Erythroblast (primary cell): ENCODE data around the gene EXOSC2.

Experiments used
- GATA1 ChIP-seq: IDR thresholded peaks from 2 replicates; pipeline ENCODE4 v1.6.1; 2011; ENCODE audit warnings: low read depth, mild to moderate bottlenecking, control low read depth, low read length, moderate library complexity
- POLR2A ChIP-seq: IDR thresholded peaks from 2 replicates; pipeline ENCODE4 v1.6.1; 2011; ENCODE audit warnings: mild to moderate bottlenecking, low read length

DNA sequence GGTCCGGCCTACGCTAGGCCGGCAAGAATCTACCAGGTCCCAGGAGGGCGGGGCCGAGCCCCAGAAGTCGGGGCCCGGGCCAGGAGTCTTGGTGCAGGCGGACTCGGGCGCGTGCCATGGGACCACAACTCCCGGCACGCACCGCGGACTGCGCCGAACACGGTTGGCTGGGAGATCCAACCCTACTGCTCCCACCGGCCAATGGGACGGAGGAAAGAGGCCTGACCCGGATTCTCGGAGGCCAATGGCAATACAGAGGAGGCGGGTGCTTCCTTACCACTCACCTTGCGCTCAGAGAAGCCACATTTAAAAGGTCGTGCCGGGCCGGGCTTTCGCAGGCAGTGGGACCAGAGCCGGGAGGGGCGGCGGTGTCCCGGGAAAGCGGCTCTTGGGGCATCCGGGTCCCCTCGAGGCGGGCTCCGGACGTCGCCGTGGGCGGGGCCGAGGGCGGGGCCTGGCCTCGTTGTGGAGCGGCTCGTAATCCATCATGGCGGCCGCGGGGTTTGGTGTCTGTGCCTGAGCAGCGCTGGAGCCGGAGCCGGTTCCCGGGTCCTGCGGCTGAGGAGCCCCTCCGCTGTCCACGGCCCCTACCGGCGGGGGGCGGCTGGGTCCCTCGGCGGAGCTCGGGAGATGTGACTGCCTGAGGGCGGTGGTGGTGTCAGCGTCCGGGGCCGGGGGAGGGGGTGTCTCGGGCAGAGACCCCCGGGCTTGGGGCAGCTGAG is 19.1 kb downstream of the EXOSC2 start:
- TF ChIP-seq POLR2A (peak; percentile 59), GATA1 (no peak)
